H1 (cell line): Measurements from ENCODE around the gene CLIC3. TPM values are rescaled to one million over a fixed set of nuclear protein-coding genes. Genes with fewer than 3 reads are reported as not detected.

Source experiments
- BACH1 ChIP-seq: IDR thresholded peaks from 2 replicates; pipeline ENCODE4 v1.6.1; 2012; ENCODE audit warnings: low read length, improper control_type of control experiment
- CEBPB ChIP-seq: IDR thresholded peaks from 2 replicates; pipeline ENCODE4 v1.6.1; 2012; ENCODE audit warnings: low read depth, low read length
- EZH2 ChIP-seq: fragments of 200-600 bp; sonication (generic); IDR thresholded peaks from 2 replicates; pipeline ENCODE4 v1.7.1; 2012; ENCODE audit warnings: low read depth, mild to moderate bottlenecking, moderate library complexity, low read length, inconsistent platforms; ENCODE audit not compliant: severe bottlenecking
- HDAC6 ChIP-seq: IDR thresholded peaks from one replicate; pipeline ENCODE4 v1.7.1; 2012; ENCODE audit warnings: low read depth, mild to moderate bottlenecking, inconsistent platforms, low read length, moderate library complexity
- JUN ChIP-seq: IDR thresholded peaks from 2 replicates; pipeline ENCODE4 v1.6.1; 2011; ENCODE audit warnings: low read depth, mild to moderate bottlenecking, improper control_type of control experiment, low read length
- KDM1A ChIP-seq: fragments of 200-600, 300-600 bp; sonication (generic); IDR thresholded peaks from 2 replicates; pipeline ENCODE4 v1.7.1; 2016; ENCODE audit warnings: mild to moderate bottlenecking, low read length, borderline replicate concordance
- RFX5 ChIP-seq: IDR thresholded peaks from 2 replicates; pipeline ENCODE4 v1.6.1; 2011; ENCODE audit warnings: low read depth, low read length, improper control_type of control experiment, borderline replicate concordance
- TAF1 ChIP-seq: IDR thresholded peaks from 2 replicates; pipeline ENCODE4 v1.6.1; 2011; ENCODE audit warnings: mild to moderate bottlenecking, low read depth, low read length
- TAF7 ChIP-seq: optimal IDR thresholded peaks from 2 replicates; pipeline ENCODE3; 2011; ENCODE audit warnings: low read depth, mild to moderate bottlenecking, inconsistent platforms, low read length, moderate library complexity, borderline replicate concordance
- USF2 ChIP-seq: IDR thresholded peaks from 2 replicates; pipeline ENCODE4 v1.6.1; 2011; ENCODE audit warnings: low read length, improper control_type of control experiment
- polyA plus RNA-seq, 7 experiments: library from polyadenylated mRNA; depleted of rRNA in 3 of 7; stranded (reverse) in 5 of 7; unstranded in 2 of 7; fragments of >200 nt in 5 of 7; fragments of 200-250 nt in 2 of 7; gene quantifications; 1 replicate in 5 of 7; 2 replicates in 1 of 7; 4 replicates in 1 of 7; pipeline versions ENCODE4 v1.2.1 to v1.2.3, GENCODE V29; 2011 to 2013; ENCODE audit warnings: missing spikeins in 2 of 7, mixed read lengths in 2 of 7
- total RNA-seq: library from RNA; stranded (reverse); fragmentation: NEBNext Ultra II Directional; extraction: Animal tissue kit (Norgen Biotek cat#: 25700); gene quantifications from 2 replicates; pipeline ENCODE4 v1.2.1, GENCODE V29; 2021

Gene CLIC3
- total and polyA plus RNA-seq, 2 of the 8 experiments (the other 6 are each of a cell fraction or from before 2014, with no cell fraction given) = 0.12 TPM; not detected in 1

GRCh38 chr9:136978073-136978864, 18.1 kb downstream of the CLIC3 start (continued):
- no peak for TF ChIP-seq USF2
- TF ChIP-seq EZH2 = no peak
- TF ChIP-seq RFX5 = no peak
- no peak for TF ChIP-seq BACH1
- peak; percentile 30 for TF ChIP-seq TAF7
- no peak for TF ChIP-seq JUN
- TF ChIP-seq HDAC6 = no peak
- no peak for TF ChIP-seq TAF1
- no peak for TF ChIP-seq CEBPB
- no peak for TF ChIP-seq KDM1A
